Measurements from ENCODE around the gene CFAP43.

The CFAP43 gene

DNA sequence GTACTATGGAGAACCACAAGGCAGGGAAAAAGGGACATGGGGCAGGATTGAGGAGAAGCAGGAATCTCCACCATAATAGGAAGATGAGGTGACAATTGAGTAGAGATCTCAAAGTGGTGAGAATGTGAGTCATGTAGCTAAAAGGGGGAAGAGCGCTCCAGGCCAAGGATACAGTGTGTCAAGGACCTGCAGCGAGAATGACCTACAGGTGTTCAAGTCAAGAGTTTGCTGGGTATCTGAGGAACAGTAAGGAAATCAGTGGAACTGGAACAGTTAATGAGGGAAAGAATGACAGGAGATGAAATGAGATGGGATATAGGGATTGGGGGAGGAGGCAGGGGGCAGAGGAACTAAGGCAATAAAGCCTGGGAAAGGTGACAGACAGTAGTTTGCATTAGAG lies 76.6 kb downstream of the CFAP43 start:
- no peak overlapping the region for H3K9ac ChIP-seq (ENCODE audit: low read length)
- no peak overlapping the region for H3K4me3 ChIP-seq (ENCODE audit: low read depth in 1 of 2, low read length in 2 of 2)
- no peaks in the 10 kb centered on the region for H3K27me3 ChIP-seq (ENCODE audit: control insufficient read depth in 1 of 2, insufficient read depth in 2 of 2, low read length in 2 of 2)

DNA sequence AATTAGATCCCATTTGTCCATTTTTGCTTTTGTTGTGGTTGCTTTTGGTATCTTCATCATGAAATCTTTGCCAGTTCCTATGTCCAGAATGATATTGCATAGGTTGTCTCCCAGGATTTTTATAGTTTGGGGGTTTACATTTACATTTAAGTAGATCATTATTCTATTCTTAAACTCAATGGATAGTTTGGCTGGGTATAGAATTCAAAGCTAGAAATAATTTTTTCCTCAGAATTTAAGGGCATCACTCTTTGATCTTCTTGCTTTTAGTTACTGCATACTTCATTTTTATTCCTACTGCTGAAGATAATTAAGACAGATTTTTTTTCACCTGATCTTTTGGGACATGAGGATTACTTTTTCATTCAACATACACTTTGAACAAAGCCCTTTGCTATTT lies 80.4 kb downstream of the CFAP43 start:
- Histone ChIP-seq H3K27me3 (ENCODE audit: control insufficient read depth in 1 of 2, insufficient read depth in 2 of 2, low read length in 2 of 2) (no peaks in the 10 kb centered on the region), H3K27ac (ENCODE audit: low read depth, low read length) (no peak overlapping the region), H3K4me1 (ENCODE audit: insufficient read depth, low read length) (no peaks in the 10 kb centered on the region), H3K36me3 (ENCODE audit: insufficient read depth, low read length) (no peaks in the 10 kb centered on the region), H3K9me3 (ENCODE audit: low read length) (peaks cover 8% of the 10 kb centered on the region), H3K4me3 (ENCODE audit: low read depth in 1 of 2, low read length in 2 of 2) (no peak overlapping the region), H3K9ac (ENCODE audit: low read length) (no peak overlapping the region)

More for the DNA sequence above, 76.6 kb downstream of the CFAP43 start:
- Histone ChIP-seq H3K9me3 (ENCODE audit: low read length) (peaks cover 8% of the 10 kb centered on the region), H3K36me3 (ENCODE audit: insufficient read depth, low read length) (no peaks in the 10 kb centered on the region), H3K27ac (ENCODE audit: low read depth, low read length) (no peak overlapping the region), H3K4me1 (ENCODE audit: insufficient read depth, low read length) (no peaks in the 10 kb centered on the region)

DNA sequence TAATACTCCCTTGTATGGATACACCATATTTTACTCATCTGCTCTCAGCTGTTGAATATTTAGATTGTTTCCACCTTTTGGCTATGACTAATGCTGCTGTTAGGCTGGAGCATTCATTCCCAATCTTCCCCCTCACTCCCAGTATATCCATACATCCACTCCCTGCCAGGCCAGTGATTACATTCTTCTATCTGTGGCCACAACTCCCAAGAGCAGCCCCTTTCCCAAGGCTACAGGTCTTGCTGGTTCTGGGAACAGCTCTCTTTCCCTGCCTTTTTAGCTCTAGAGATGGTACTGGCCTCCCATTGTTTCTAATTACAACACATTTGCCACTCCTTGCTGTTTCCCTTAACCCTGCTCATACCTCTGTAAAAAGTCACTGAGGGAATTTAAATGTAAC lies 82.0 kb downstream of the CFAP43 start:
- H3K4me1 ChIP-seq (ENCODE audit: insufficient read depth, low read length) = no peaks in the 10 kb centered on the region
- H3K9me3 ChIP-seq (ENCODE audit: low read length) = peaks cover 8% of the 10 kb centered on the region
- H3K36me3 ChIP-seq (ENCODE audit: insufficient read depth, low read length) = no peaks in the 10 kb centered on the region
- H3K4me3 ChIP-seq (ENCODE audit: low read depth in 1 of 2, low read length in 2 of 2) = no peak overlapping the region
- no peak overlapping the region for H3K9ac ChIP-seq (ENCODE audit: low read length)
- H3K27ac ChIP-seq (ENCODE audit: low read depth, low read length) = no peak overlapping the region
- no peaks in the 10 kb centered on the region for H3K27me3 ChIP-seq (ENCODE audit: control insufficient read depth in 1 of 2, insufficient read depth in 2 of 2, low read length in 2 of 2)

DNA sequence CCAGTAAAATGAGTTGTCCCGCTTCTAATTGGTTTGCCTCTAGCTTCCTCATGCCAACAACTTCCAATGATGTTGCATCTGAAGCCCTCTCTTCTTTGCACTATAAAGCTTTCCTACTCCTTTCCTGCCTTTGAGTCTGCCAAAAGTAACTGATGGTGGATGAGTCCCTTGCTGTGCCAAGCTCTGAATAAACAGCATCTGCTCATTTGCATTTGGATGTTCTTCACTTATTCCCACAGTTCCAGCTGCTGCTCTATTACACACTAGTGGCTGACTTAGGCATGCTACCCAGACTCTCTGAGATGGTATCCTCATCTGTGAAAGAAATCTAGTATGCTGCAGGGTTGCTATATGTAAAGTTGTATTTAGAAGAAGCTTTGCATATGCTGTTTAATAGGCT lies 85.3 kb downstream of the CFAP43 start:
- Histone ChIP-seq H3K9me3 (ENCODE audit: low read length) (no peaks in the 10 kb centered on the region), H3K4me3 (ENCODE audit: low read depth in 1 of 2, low read length in 2 of 2) (no peak overlapping the region), H3K9ac (ENCODE audit: low read length) (no peak overlapping the region), H3K27me3 (ENCODE audit: control insufficient read depth in 1 of 2, insufficient read depth in 2 of 2, low read length in 2 of 2) (no peaks in the 10 kb centered on the region), H3K27ac (ENCODE audit: low read depth, low read length) (no peak overlapping the region), H3K4me1 (ENCODE audit: insufficient read depth, low read length) (no peaks in the 10 kb centered on the region), H3K36me3 (ENCODE audit: insufficient read depth, low read length) (no peaks in the 10 kb centered on the region)

DNA sequence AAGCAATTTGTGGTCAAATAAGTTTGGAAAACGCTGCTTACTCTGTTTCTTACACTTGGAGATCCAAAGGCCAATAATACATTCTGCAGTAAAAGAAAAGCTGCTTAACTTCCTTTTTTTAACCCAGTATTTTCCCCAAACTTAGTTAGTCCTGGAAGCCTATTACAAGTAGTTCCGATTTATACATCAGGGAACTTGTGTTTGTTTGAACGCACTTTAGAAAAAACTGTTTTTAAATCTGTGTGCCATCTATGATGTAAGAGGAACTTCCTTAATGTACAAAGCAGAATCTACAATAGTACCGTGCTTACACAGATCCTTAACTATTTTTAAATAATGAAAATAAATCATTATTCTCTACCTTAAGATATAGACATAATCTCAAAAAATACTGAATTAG lies 87.2 kb downstream of the CFAP43 start:
- Histone ChIP-seq H3K9me3 (ENCODE audit: low read length) (no peaks in the 10 kb centered on the region), H3K27ac (ENCODE audit: low read depth, low read length) (no peak overlapping the region), H3K9ac (ENCODE audit: low read length) (no peak overlapping the region), H3K27me3 (ENCODE audit: control insufficient read depth in 1 of 2, insufficient read depth in 2 of 2, low read length in 2 of 2) (no peaks in the 10 kb centered on the region), H3K4me3 (ENCODE audit: low read depth in 1 of 2, low read length in 2 of 2) (no peak overlapping the region), H3K4me1 (ENCODE audit: insufficient read depth, low read length) (no peaks in the 10 kb centered on the region), H3K36me3 (ENCODE audit: insufficient read depth, low read length) (no peaks in the 10 kb centered on the region)

DNA sequence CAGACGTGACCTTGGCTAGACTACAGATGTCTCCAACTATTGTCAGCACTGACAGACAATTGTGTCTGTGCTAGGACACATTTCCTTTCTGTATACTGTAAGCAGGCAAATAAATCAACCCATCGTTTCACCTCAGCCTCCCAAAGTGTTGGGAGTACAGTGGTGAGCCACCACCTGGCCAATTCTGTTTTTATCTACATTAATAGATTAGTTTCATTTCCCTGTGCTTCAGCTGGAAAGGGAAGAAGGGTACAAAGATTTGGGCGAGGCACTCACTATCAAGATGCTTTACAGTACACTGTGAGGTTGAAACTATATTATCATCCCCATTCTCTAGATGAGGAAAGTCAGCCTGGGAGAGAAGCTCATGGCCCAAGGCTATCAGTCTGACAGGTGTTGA lies 88.3 kb downstream of the CFAP43 start:
- H3K4me3 ChIP-seq (ENCODE audit: low read depth in 1 of 2, low read length in 2 of 2) = no peak overlapping the region
- no peak overlapping the region for H3K9ac ChIP-seq (ENCODE audit: low read length)
- H3K27ac ChIP-seq (ENCODE audit: low read depth, low read length) = no peak overlapping the region
- H3K9me3 ChIP-seq (ENCODE audit: low read length) = no peaks in the 10 kb centered on the region
- H3K36me3 ChIP-seq (ENCODE audit: insufficient read depth, low read length) = no peaks in the 10 kb centered on the region
- no peaks in the 10 kb centered on the region for H3K4me1 ChIP-seq (ENCODE audit: insufficient read depth, low read length)
- no peaks in the 10 kb centered on the region for H3K27me3 ChIP-seq (ENCODE audit: control insufficient read depth in 1 of 2, insufficient read depth in 2 of 2, low read length in 2 of 2)

DNA sequence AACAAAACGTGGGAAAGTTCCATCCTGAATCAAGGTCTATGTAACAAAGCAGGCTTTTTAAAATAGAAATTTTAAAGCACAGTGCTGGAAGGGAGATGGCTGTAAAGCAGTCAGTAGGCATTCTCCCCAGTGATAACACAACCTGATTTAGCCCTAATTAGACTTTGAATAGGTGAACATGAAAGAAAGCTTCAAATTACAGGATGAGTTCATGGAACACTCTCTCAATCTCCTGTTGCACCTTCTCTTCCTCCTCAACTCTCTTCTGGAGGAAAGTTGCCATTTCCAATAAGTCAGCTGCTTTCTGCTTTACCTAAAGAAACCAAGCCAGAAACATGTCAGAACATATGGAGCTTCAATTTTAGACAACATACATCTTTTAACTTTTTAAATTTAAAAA lies 90.1 kb downstream of the CFAP43 start:
- H3K9me3 ChIP-seq (ENCODE audit: low read length) = no peaks in the 10 kb centered on the region
- H3K36me3 ChIP-seq (ENCODE audit: insufficient read depth, low read length) = no peaks in the 10 kb centered on the region
- no peak overlapping the region for H3K4me3 ChIP-seq (ENCODE audit: low read depth in 1 of 2, low read length in 2 of 2)
- H3K4me1 ChIP-seq (ENCODE audit: insufficient read depth, low read length) = no peaks in the 10 kb centered on the region
- H3K9ac ChIP-seq (ENCODE audit: low read length) = no peak overlapping the region
- H3K27ac ChIP-seq (ENCODE audit: low read depth, low read length) = no peak overlapping the region
- H3K27me3 ChIP-seq (ENCODE audit: control insufficient read depth in 1 of 2, insufficient read depth in 2 of 2, low read length in 2 of 2) = no peaks in the 10 kb centered on the region

DNA sequence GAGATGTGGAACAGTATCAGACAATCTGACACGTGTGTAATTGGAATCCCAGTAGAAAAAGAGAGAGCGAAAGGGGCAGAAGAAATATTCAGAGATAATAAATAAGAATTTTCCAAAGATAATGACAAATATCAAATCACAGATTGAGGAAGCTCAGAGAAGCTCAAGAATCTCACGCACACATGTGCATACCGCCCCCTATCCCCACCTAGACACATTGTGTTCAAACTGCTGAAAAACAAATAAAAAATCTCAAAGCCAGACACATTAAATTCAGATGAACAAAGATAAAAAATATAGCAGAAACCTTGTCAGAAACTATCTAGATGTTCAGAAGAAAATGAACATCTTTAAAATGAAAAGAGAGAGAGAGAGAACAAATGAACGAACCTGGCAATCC lies 92.9 kb downstream of the CFAP43 start:
- Histone ChIP-seq H3K9ac (ENCODE audit: low read length) (no peak overlapping the region), H3K9me3 (ENCODE audit: low read length) (no peaks in the 10 kb centered on the region), H3K36me3 (ENCODE audit: insufficient read depth, low read length) (no peaks in the 10 kb centered on the region), H3K27me3 (ENCODE audit: control insufficient read depth in 1 of 2, insufficient read depth in 2 of 2, low read length in 2 of 2) (no peaks in the 10 kb centered on the region), H3K4me3 (ENCODE audit: low read depth in 1 of 2, low read length in 2 of 2) (no peak overlapping the region), H3K4me1 (ENCODE audit: insufficient read depth, low read length) (no peaks in the 10 kb centered on the region), H3K27ac (ENCODE audit: low read depth, low read length) (no peak overlapping the region)

DNA sequence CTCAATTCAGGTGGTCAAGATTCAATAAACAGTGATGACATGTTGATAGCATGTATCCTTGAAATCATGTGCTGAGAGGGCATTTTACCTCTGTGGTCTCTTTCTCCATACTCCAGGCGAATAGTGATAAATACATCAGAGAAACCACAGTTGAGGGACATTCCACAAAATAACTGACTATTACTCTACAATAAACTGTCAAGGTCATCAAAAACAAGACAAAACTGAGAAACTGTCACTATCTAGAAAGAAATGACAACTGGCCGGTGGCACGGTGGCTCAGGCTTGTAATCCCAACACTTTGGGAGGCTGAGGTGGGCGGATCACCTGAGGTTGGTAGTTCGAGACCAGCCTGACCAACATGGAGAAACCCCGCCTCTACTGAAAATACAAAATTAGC lies 94.0 kb downstream of the CFAP43 start:
- Histone ChIP-seq H3K9me3 (ENCODE audit: low read length) (no peaks in the 10 kb centered on the region), H3K9ac (ENCODE audit: low read length) (no peak overlapping the region), H3K36me3 (ENCODE audit: insufficient read depth, low read length) (no peaks in the 10 kb centered on the region), H3K27ac (ENCODE audit: low read depth, low read length) (no peak overlapping the region), H3K27me3 (ENCODE audit: control insufficient read depth in 1 of 2, insufficient read depth in 2 of 2, low read length in 2 of 2) (no peaks in the 10 kb centered on the region), H3K4me3 (ENCODE audit: low read depth in 1 of 2, low read length in 2 of 2) (no peak overlapping the region), H3K4me1 (ENCODE audit: insufficient read depth, low read length) (no peaks in the 10 kb centered on the region)

DNA sequence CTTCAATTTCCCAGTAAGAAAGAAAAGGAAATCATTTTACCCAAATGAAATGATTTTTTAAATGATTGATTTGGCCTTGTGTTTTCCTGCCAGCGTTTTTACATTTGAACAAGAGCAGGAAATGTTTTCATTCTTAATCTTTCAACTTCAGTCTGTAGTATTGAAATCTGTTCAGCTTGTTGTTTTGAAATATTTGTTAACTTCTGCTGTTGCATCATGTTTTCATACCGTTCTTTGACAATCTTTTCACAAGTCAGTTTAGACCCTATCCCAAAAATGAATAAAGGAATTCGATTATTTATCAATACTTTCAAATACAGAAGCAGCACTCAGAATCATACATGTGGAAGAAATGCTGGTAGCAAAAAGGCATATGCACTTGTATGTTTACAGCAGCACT lies 102.1 kb downstream of the CFAP43 start:
- Histone ChIP-seq H3K27me3 (ENCODE audit: control insufficient read depth in 1 of 2, insufficient read depth in 2 of 2, low read length in 2 of 2) (no peaks in the 10 kb centered on the region), H3K9ac (ENCODE audit: low read length) (no peak overlapping the region), H3K36me3 (ENCODE audit: insufficient read depth, low read length) (no peaks in the 10 kb centered on the region), H3K27ac (ENCODE audit: low read depth, low read length) (no peak overlapping the region), H3K4me1 (ENCODE audit: insufficient read depth, low read length) (no peaks in the 10 kb centered on the region), H3K9me3 (ENCODE audit: low read length) (no peaks in the 10 kb centered on the region), H3K4me3 (ENCODE audit: low read depth in 1 of 2, low read length in 2 of 2) (no peak overlapping the region)

DNA sequence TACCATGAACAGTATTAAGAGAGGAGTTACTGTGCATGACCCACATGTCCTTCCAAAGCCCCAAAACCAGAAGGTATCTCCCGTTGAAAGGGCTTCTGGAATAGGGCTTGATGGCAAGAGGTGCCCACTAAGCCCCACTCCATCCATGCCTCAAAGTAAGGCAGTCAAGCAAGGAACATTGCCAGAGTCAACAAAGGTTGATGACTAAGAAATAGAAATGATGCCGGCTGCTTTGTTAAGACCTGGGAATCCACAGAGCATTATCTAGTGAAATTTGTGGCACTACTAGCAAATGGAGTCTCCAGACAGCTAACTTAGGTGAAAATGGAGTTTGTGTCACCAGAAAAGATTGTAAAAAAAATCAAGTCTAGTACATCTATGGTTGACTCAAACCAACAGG lies 104.0 kb downstream of the CFAP43 start:
- no peak overlapping the region for H3K9ac ChIP-seq (ENCODE audit: low read length)
- H3K27me3 ChIP-seq (ENCODE audit: control insufficient read depth in 1 of 2, insufficient read depth in 2 of 2, low read length in 2 of 2) = no peaks in the 10 kb centered on the region
- H3K9me3 ChIP-seq (ENCODE audit: low read length) = no peaks in the 10 kb centered on the region
- no peaks in the 10 kb centered on the region for H3K36me3 ChIP-seq (ENCODE audit: insufficient read depth, low read length)
- no peak overlapping the region for H3K27ac ChIP-seq (ENCODE audit: low read depth, low read length)
- H3K4me1 ChIP-seq (ENCODE audit: insufficient read depth, low read length) = no peaks in the 10 kb centered on the region
- no peak overlapping the region for H3K4me3 ChIP-seq (ENCODE audit: low read depth in 1 of 2, low read length in 2 of 2)

DNA sequence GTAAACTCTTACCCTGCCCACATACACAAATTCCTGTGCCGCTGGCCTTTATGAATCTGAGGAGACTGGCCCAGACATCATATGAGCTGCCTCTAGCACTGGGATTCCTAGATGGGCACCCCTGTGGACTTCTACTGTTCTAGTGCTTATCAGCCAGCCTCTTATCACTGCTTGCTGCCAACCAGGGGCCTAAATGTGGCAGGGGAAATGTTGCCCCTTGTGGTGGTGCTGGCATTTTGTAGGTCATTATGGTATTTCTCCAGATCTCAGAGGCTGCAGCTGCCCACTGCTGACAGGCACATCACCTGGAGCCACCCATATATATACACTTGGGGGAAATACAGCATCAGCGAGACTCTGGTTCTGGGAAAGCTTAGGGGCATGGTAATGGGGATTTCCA lies 104.8 kb downstream of the CFAP43 start:
- no peaks in the 10 kb centered on the region for H3K27me3 ChIP-seq (ENCODE audit: control insufficient read depth in 1 of 2, insufficient read depth in 2 of 2, low read length in 2 of 2)
- H3K9ac ChIP-seq (ENCODE audit: low read length) = no peak overlapping the region
- no peak overlapping the region for H3K27ac ChIP-seq (ENCODE audit: low read depth, low read length)
- H3K4me3 ChIP-seq (ENCODE audit: low read depth in 1 of 2, low read length in 2 of 2) = no peak overlapping the region
- H3K9me3 ChIP-seq (ENCODE audit: low read length) = no peaks in the 10 kb centered on the region
- H3K4me1 ChIP-seq (ENCODE audit: insufficient read depth, low read length) = no peaks in the 10 kb centered on the region
- no peaks in the 10 kb centered on the region for H3K36me3 ChIP-seq (ENCODE audit: insufficient read depth, low read length)
